ENCODE measurements around the gene SLC49A4.

- TF ChIP-seq CTCF (IDR thresholded peaks at IDR 0.05; ENCODE audit: low read length): no peak
- TF ChIP-seq EZH2 (IDR thresholded peaks at IDR 0.05; ENCODE audit: borderline replicate concordance, low read length): no peak
These were observed 10.4 kb upstream of the SLC49A4 start for GRCh38 chr3:122784436-122784835.
